Fibroblast of mammary gland (primary cell): ENCODE data around the gene ZNF776.

Source experiments
- DNase-seq: peaks from one replicate; pipeline ENCODE4 v3.0.0-alpha.2; 2010; ENCODE audit warnings: low read depth
- H3K4me3 ChIP-seq: 2 replicates; pipeline ENCODE4 v1.5.1; 2011; ENCODE audit warnings: low read depth, mild to moderate bottlenecking, low read length, moderate library complexity; ENCODE audit not compliant: control insufficient read depth
- TF ChIP-seq, protein P1 (sequence below): conservative IDR thresholded peaks from 2 replicates; pipeline ENCODE4 v1.5.1; 2011; ENCODE audit warnings: low read depth, low read length, inconsistent platforms; ENCODE audit not compliant: control insufficient read depth, insufficient read depth

ZNF776 gene

DNA sequence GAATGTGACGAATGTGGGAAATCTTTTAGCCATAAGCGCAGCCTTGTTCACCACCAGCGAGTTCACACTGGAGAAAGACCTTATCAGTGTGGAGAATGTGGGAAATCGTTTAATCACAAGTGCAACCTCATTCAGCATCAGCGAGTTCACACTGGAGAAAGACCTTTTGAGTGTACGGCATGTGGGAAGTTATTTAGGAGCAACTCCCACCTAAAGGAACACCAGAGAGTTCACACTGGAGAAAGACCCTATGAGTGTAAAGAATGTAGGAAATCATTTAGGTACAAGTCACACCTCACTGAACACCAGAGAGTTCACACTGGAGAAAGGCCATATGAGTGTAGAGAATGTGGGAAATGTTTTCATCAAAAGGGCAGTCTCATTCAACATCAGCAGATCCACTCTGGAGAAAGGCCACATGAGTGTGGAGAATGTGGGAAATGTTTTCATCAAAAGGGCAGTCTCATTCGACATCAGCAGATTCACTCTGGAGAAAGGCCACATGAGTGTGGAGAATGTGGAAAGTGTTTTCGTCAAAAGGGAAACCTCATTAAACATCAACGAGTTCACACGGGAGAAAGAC, 7.6 kb downstream of the ZNF776 start:
- no peak for DNase-seq
- TF ChIP-seq, protein P1, sequence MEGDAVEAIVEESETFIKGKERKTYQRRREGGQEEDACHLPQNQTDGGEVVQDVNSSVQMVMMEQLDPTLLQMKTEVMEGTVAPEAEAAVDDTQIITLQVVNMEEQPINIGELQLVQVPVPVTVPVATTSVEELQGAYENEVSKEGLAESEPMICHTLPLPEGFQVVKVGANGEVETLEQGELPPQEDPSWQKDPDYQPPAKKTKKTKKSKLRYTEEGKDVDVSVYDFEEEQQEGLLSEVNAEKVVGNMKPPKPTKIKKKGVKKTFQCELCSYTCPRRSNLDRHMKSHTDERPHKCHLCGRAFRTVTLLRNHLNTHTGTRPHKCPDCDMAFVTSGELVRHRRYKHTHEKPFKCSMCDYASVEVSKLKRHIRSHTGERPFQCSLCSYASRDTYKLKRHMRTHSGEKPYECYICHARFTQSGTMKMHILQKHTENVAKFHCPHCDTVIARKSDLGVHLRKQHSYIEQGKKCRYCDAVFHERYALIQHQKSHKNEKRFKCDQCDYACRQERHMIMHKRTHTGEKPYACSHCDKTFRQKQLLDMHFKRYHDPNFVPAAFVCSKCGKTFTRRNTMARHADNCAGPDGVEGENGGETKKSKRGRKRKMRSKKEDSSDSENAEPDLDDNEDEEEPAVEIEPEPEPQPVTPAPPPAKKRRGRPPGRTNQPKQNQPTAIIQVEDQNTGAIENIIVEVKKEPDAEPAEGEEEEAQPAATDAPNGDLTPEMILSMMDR: no peak
- H3K4me3 ChIP-seq: no peak overlapping the region

DNA sequence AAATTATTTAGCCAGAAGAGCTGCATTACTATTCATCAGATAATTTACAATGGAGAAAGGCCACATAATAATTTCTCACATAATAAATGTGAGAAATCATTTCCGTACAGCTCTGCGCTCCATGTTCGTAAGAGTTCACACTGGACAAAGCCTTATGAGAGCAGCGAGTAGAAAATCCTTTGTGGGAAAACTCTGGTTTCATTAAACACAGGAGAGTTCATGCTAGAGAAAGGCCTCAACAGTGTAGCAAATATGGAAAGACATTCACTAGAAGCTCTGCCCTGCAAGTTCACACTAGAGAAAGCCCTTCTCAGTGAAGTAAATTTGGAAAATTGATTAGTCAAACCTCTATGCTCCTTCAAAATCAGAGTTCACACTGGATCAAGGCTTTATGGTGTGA, 8.4 kb downstream of the ZNF776 start:
- TF ChIP-seq, protein P1: no peak
- DNase-seq: no peak

DNA sequence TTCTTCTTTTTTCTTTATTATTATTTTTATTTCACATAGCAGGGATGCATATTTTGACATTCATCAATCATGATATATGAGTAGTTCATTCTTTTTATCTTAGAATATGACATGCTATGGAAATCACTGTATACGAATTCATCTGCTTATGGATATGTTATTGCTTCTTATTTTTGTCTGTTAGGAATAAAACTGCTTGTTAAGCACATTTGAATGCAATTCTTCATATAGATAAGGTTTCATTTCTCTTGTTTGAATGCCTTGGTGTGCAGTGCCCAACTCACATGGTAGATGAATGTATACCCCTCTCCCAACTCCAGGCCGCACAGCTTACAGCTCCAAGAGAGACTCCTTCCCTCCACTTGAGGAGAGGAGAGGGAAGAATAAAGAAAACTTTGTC, 11.3 kb downstream of the ZNF776 start:
- no peak for DNase-seq
- TF ChIP-seq, protein P1: no peak
- no peak overlapping the region for H3K4me3 ChIP-seq

More for the DNA sequence above, 8.4 kb downstream of the ZNF776 start:
- no peak overlapping the region for H3K4me3 ChIP-seq

DNA sequence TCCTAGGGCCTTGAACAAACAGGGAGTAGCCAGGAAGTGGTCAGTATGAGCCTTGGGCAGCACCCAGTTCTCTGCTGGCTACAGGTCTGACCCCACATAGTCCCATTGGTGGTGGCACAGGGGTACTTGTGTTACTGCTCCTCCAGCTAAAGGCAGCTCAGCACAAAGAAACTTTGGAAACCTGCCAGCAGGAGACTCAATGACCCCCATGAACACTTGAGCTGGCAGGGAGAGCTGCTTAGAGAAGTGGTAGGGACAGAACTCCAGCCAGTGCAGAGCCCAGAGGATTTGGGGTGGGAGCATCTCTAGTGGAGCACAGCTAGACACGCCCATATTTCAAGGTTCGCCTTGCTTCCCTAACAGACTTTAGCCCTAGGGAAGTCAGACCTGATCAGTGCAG, 12.5 kb downstream of the ZNF776 start:
- TF ChIP-seq, protein P1: no peak
- no peak for DNase-seq
- H3K4me3 ChIP-seq: no peak overlapping the region

DNA sequence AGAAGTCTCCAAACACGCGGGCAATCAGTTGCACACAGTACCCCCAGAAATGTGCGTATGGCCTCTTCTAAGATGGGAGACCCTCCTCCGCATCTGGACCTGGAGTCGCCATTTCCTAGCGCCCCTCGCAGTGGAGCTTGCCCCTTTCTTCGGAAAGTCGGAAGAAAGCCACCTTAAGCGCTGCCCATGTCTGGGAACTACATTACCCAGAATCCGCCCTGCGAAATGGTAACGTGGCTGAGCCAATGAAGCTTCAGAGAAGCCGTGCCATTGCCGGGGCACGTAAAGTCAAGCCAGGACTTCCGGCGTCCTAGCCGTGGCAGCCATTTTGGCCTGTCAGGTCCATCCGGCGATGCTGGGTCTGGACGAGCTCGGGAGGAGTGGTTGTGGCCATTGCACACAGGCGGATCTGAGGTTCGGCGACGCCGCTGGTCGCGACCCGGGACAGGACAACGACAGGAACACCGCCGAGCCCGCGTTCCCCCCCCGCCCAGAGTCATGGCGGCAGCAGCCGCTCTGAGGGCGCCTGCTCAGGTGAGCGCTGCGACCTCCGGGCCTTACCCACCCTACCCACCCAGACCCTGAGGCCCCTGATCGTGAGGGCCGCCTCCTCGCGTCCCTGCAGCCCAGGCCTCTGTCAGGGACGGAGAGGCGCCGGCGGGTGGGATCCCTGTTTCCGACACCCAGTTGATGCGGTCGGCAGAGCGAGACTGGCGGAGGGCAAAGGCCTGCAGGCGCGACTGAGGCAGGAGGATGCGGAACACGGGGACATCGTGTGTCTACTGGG, 22.9 kb downstream of the ZNF776 start, which contains the start of gene ZNF586:
TSS of gene ZNF586 (plus strand) at position 332 of the 787 bp plus-strand sequence. CDS start at position 499, 167 bp downstream.
- DNase-seq: peak; percentile 92
- TF ChIP-seq, protein P1: no peak
- H3K4me3 ChIP-seq: peak within 1 kb of the TSS; percentile 75

DNA sequence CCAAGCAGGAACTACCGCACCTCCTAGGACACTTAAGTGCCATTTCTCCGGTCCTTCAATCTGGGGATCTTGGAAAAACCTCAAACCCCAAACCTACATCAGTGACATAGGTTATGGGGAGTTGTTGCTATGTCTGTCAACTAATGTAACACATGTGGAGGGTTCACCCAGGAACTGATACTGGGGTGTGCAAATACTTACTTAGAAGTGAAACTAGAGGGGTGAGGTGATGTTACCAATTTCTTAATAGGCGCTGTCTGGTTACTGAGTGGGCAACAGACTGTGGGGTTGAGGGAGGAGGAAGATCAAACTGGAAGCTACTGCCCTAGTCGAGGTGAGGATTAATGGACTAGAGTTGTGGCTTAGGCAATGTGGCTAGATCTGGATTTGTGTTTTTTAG, 24.8 kb downstream of the ZNF776 start:
- H3K4me3 ChIP-seq: no peak overlapping the region
- TF ChIP-seq, protein P1: no peak
- DNase-seq: no peak
